H1 (cell line): ENCODE measurements around the gene IFT172.

Experiments used
- BRCA1 ChIP-seq: IDR thresholded peaks from 2 replicates; pipeline ENCODE4 v1.6.1; 2012; ENCODE audit warnings: low read depth, low read length, improper control_type of control experiment
- EGR1 ChIP-seq: IDR thresholded peaks from 2 replicates; pipeline ENCODE4 v1.6.1; 2011; ENCODE audit warnings: low read depth, low read length, borderline replicate concordance
- HDAC2 ChIP-seq, 2 experiments: fragments of 300-600 bp in 1 of 2; sonication (generic) in 1 of 2; IDR thresholded peaks; 2 replicates each; pipeline ENCODE4 v1.6.1; 2011 to 2012; ENCODE audit warnings: low read depth in 2 of 2, low read length in 2 of 2, mild to moderate bottlenecking in 2 of 2, moderate library complexity in 2 of 2, borderline replicate concordance in 1 of 2, inconsistent platforms in 1 of 2
- POLR2AphosphoS5 ChIP-seq: IDR thresholded peaks from 2 replicates; pipeline ENCODE4 v1.6.1; 2011; ENCODE audit warnings: low read depth, low read length
- RFX5 ChIP-seq: IDR thresholded peaks from 2 replicates; pipeline ENCODE4 v1.6.1; 2011; ENCODE audit warnings: low read depth, low read length, improper control_type of control experiment, borderline replicate concordance
- TAF1 ChIP-seq: IDR thresholded peaks from 2 replicates; pipeline ENCODE4 v1.6.1; 2011; ENCODE audit warnings: mild to moderate bottlenecking, low read depth, low read length
- ZNF274 ChIP-seq: IDR thresholded peaks from 2 replicates; pipeline ENCODE4 v1.7.0; 2012; ENCODE audit warnings: low read length, borderline replicate concordance; ENCODE audit errors: extremely low read depth
- TF ChIP-seq, protein P1 (sequence below), 3 experiments: IDR thresholded peaks; 1 replicate in 2 of 3; 2 replicates in 1 of 3; pipeline versions ENCODE4 v1.5.1 to v1.6.1; 2011; ENCODE audit warnings: low read length in 3 of 3, mild to moderate bottlenecking in 3 of 3, inconsistent platforms in 2 of 3, low read depth in 1 of 3, moderate library complexity in 1 of 3; ENCODE audit not compliant: insufficient read depth in 1 of 3; ENCODE audit errors: control extremely low read depth in 1 of 3
- TF ChIP-seq, protein P2 (sequence below): IDR thresholded peaks from 2 replicates; pipeline ENCODE4 v1.6.1; 2011; ENCODE audit warnings: low read length, improper control_type of control experiment

DNA sequence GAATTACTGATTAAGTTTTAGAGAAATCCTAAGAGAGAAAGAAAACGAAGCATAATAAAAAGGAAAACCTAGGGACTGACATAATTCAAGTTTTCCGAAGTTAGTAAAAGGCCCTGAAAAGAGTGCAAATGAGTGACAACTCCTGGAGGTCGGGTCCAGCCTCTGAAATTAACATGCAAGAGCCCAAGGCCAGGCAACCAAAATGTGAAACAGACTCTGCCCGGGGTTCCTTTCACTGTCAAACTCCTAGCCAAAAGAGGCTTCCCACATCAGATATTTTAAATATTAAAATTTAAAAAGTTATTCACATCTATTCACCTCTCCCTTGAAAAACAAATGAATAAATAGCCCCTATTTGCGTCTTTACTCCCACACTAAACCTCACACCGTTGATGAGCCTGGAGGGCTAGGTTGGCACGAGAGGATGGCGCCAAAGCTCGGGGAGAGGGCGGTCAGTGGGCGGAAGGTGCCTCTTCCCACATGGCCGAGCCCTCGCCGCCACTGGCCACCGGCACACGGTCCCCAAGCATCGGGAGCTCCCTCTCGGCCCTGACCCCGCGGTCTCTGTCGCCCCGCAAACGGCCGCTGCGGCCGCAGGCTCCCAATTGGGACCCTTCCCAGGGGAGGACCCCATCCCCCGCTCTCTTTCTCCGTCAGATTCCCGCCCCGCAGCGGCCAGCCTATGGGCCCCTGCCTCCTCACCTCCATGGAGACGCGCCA lies 80.8 kb downstream of the IFT172 start:
- TF ChIP-seq TAF1 (no peak), EGR1 (no peak), BRCA1 (no peak), HDAC2 (IDR thresholded peaks at IDR 0.05; ENCODE audit: borderline replicate concordance in 1 of 2, low read depth in 2 of 2, low read length in 2 of 2) (no peak), ZNF274 (no peak), POLR2AphosphoS5 (no peak), RFX5 (no peak)
- TF ChIP-seq, protein P1, sequence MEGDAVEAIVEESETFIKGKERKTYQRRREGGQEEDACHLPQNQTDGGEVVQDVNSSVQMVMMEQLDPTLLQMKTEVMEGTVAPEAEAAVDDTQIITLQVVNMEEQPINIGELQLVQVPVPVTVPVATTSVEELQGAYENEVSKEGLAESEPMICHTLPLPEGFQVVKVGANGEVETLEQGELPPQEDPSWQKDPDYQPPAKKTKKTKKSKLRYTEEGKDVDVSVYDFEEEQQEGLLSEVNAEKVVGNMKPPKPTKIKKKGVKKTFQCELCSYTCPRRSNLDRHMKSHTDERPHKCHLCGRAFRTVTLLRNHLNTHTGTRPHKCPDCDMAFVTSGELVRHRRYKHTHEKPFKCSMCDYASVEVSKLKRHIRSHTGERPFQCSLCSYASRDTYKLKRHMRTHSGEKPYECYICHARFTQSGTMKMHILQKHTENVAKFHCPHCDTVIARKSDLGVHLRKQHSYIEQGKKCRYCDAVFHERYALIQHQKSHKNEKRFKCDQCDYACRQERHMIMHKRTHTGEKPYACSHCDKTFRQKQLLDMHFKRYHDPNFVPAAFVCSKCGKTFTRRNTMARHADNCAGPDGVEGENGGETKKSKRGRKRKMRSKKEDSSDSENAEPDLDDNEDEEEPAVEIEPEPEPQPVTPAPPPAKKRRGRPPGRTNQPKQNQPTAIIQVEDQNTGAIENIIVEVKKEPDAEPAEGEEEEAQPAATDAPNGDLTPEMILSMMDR (IDR thresholded peaks at IDR 0.05; ENCODE audit: control extremely low read depth in 1 of 3, insufficient read depth in 1 of 3, low read depth in 1 of 3, low read length in 3 of 3) = no peak
- TF ChIP-seq, protein P2, sequence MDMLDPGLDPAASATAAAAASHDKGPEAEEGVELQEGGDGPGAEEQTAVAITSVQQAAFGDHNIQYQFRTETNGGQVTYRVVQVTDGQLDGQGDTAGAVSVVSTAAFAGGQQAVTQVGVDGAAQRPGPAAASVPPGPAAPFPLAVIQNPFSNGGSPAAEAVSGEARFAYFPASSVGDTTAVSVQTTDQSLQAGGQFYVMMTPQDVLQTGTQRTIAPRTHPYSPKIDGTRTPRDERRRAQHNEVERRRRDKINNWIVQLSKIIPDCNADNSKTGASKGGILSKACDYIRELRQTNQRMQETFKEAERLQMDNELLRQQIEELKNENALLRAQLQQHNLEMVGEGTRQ = no peak
